Neural cell (in vitro differentiated cells): ENCODE results near the gene DBNDD1. TPM values are rescaled to one million over a fixed set of nuclear protein-coding genes. Genes with fewer than 3 reads are reported as not detected.

Source experiments
- H2AFZ ChIP-seq: fragments of 200-600, 300-800 bp; sonication (generic), shearing (Covaris generic); 2 replicates; pipeline ENCODE4 v1.6.0; 2014; ENCODE audit warnings: low read depth, mild to moderate bottlenecking, antibody characterized with exemption, low read length, moderate library complexity
- H3F3A ChIP-seq: fragments of 200-600 bp; shearing (Covaris generic); 2 replicates; pipeline ENCODE4 v1.6.1; 2016; ENCODE audit warnings: mild to moderate bottlenecking, moderate library complexity, mixed read lengths, antibody characterized with exemption, low read length; ENCODE audit not compliant: insufficient read depth, poor library complexity, severe bottlenecking
- H3K27ac ChIP-seq: fragments of 200-600, 300-800 bp; sonication (generic), shearing (Covaris generic); 2 replicates; pipeline ENCODE4 v1.5.1; 2014; ENCODE audit warnings: mild to moderate bottlenecking, low read length, moderate library complexity
- H3K27me3 ChIP-seq: fragments of 300-800, 200-600 bp; sonication (generic), shearing (Covaris generic); 2 replicates; pipeline ENCODE4 v1.6.0; 2014; ENCODE audit warnings: mild to moderate bottlenecking, low read depth, low read length, moderate library complexity; ENCODE audit not compliant: insufficient read depth
- H3K36me3 ChIP-seq: fragments of 300-800, 200-600 bp; sonication (generic), shearing (Covaris generic); 2 replicates; pipeline ENCODE4 v1.5.1; 2014; ENCODE audit warnings: mild to moderate bottlenecking, antibody characterized with exemption, low read length, moderate library complexity; ENCODE audit not compliant: insufficient read depth
- H3K4me2 ChIP-seq: fragments of 300-800, 200-600 bp; sonication (generic), shearing (Covaris generic); 2 replicates; pipeline ENCODE4 v1.6.0; 2014; ENCODE audit warnings: mild to moderate bottlenecking, low read length
- H3K4me3 ChIP-seq: fragments of 300-800, 200-600 bp; sonication (generic), shearing (Covaris generic); 2 replicates; pipeline ENCODE4 v1.5.1; 2014; ENCODE audit warnings: mild to moderate bottlenecking, low read length, moderate library complexity
- H3K79me2 ChIP-seq: fragments of 200-600 bp; shearing (Covaris generic); replicated peaks from 2 replicates; pipeline ENCODE4 v1.6.0; 2014; ENCODE audit warnings: mild to moderate bottlenecking, low read length, moderate library complexity; ENCODE audit not compliant: insufficient read depth
- H3K9ac ChIP-seq: fragments of 300-800, 200-600 bp; sonication (generic), shearing (Covaris generic); 2 replicates; pipeline ENCODE4 v1.6.1; 2016; ENCODE audit warnings: mild to moderate bottlenecking, low read length, mixed read lengths
- H3K9me2 ChIP-seq: fragments of 200-600 bp; shearing (Covaris generic); 2 replicates; pipeline ENCODE4 v1.6.1; 2016; ENCODE audit warnings: mild to moderate bottlenecking, low read length, mixed read lengths; ENCODE audit not compliant: insufficient read depth
- H3K9me3 ChIP-seq: fragments of 200-600, 300-800 bp; sonication (generic), shearing (Covaris generic); 2 replicates; pipeline ENCODE4 v1.6.1; 2016; ENCODE audit warnings: mild to moderate bottlenecking, mixed run types, low read length, moderate library complexity, mixed read lengths
- H4K20me1 ChIP-seq: fragments of 200-600 bp; shearing (Covaris generic); 2 replicates; pipeline ENCODE4 v1.6.1; 2016; ENCODE audit warnings: mild to moderate bottlenecking, mixed run types; ENCODE audit not compliant: insufficient read depth
- EP300 ChIP-seq: fragments of 450-650 bp; conservative IDR thresholded peaks from 2 replicates; pipeline ENCODE4 v1.6.1; 2014; ENCODE audit warnings: antibody characterized with exemption, mild to moderate bottlenecking, moderate library complexity; ENCODE audit not compliant: poor library complexity, severe bottlenecking
- EZH2 ChIP-seq: fragments of 200-600, 300-800 bp; shearing (Covaris generic), sonication (generic); IDR thresholded peaks from 2 replicates; pipeline ENCODE4 v1.6.1; 2014; ENCODE audit warnings: antibody characterized with exemption, low read length, borderline replicate concordance, mild to moderate bottlenecking; ENCODE audit not compliant: insufficient read depth, poor library complexity, severe bottlenecking
- MXI1 ChIP-seq: fragments of 450-650 bp; conservative IDR thresholded peaks from 2 replicates; pipeline ENCODE4 v1.6.1; 2014; ENCODE audit warnings: antibody characterized with exemption, mild to moderate bottlenecking; ENCODE audit not compliant: poor library complexity, severe bottlenecking
- POLR2AphosphoS5 ChIP-seq: IDR thresholded peaks from 2 replicates; pipeline ENCODE4 v1.6.1; 2012
- RAD21 ChIP-seq: fragments of 450-650 bp; conservative IDR thresholded peaks from 2 replicates; pipeline ENCODE4 v1.6.1; 2014; ENCODE audit warnings: antibody characterized with exemption, mild to moderate bottlenecking, moderate library complexity
- SMC3 ChIP-seq: fragments of 450-650 bp; conservative IDR thresholded peaks from 2 replicates; pipeline ENCODE4 v1.6.1; 2014; ENCODE audit warnings: antibody characterized with exemption, mild to moderate bottlenecking, moderate library complexity; ENCODE audit not compliant: poor library complexity
- TAF1 ChIP-seq: IDR thresholded peaks from 2 replicates; pipeline ENCODE4 v1.6.1; 2012; ENCODE audit warnings: low read depth
- polyA plus RNA-seq: library from polyadenylated mRNA; depleted of rRNA; stranded (reverse); fragments of >200 nt; gene quantifications from 2 replicates; pipeline ENCODE4 v1.2.3, GENCODE V29; 2014
- TF ChIP-seq, protein P1 (sequence below): IDR thresholded peaks from 2 replicates; pipeline ENCODE4 v1.6.1; 2012; ENCODE audit warnings: borderline replicate concordance
- TF ChIP-seq, protein P2 (sequence below): fragments of 450-650 bp; IDR thresholded peaks from 2 replicates; pipeline ENCODE4 v1.5.1; 2014; ENCODE audit warnings: antibody characterized with exemption, mild to moderate bottlenecking, moderate library complexity; ENCODE audit not compliant: poor library complexity, severe bottlenecking

DBNDD1 gene
- polyA plus RNA-seq, 1 donor from 2014 or later = 15.4 TPM

GRCh38 chr16:89990799-89991198, 28.5 kb downstream of the DBNDD1 start:
- no peak overlapping the region for H3K4me2 ChIP-seq
- H3K9me2 ChIP-seq = no peaks in the 10 kb centered on the region
- TF ChIP-seq MXI1 (no peak), EP300 (no peak), POLR2AphosphoS5 (no peak), RAD21 (no peak)
- no peaks in the 10 kb centered on the region for H3K79me2 ChIP-seq
- no peaks in the 10 kb centered on the region for H4K20me1 ChIP-seq
- H3K27ac ChIP-seq = no peak overlapping the region
- H2AFZ ChIP-seq = no peak overlapping the region
- no peak overlapping the region for H3K4me3 ChIP-seq
- no peak overlapping the region for H3K9ac ChIP-seq
- H3K27me3 ChIP-seq = no peaks in the 10 kb centered on the region
- peaks cover 3% of the 10 kb centered on the region for H3K36me3 ChIP-seq
- H3F3A ChIP-seq = no peaks in the 10 kb centered on the region
- H3K9me3 ChIP-seq = no peaks in the 10 kb centered on the region

DNA sequence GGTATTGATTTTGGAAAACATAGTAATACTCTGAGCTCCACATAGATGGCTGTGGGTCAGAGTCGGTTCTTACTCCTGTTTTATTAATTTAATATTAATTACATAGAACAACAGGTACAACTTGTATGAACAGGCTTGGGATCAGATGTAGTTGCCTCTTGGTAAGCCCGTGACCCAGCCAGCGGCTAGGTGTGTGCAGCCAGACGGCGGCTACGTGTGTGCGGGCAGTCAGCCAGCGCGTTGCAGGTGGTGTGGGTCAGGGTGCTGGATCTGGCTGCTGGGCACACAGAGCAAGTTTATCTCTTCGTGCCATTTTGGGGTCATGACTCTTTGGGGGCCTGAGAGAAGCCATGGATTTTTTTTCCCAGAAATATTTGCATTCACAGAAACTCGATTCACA, 30.3 kb downstream of the DBNDD1 start:
- no peaks in the 10 kb centered on the region for H3K9me2 ChIP-seq
- TF ChIP-seq MXI1 (no peak), SMC3 (no peak), RAD21 (no peak), EZH2 (no peak), EP300 (no peak)
- TF ChIP-seq, protein P1, sequence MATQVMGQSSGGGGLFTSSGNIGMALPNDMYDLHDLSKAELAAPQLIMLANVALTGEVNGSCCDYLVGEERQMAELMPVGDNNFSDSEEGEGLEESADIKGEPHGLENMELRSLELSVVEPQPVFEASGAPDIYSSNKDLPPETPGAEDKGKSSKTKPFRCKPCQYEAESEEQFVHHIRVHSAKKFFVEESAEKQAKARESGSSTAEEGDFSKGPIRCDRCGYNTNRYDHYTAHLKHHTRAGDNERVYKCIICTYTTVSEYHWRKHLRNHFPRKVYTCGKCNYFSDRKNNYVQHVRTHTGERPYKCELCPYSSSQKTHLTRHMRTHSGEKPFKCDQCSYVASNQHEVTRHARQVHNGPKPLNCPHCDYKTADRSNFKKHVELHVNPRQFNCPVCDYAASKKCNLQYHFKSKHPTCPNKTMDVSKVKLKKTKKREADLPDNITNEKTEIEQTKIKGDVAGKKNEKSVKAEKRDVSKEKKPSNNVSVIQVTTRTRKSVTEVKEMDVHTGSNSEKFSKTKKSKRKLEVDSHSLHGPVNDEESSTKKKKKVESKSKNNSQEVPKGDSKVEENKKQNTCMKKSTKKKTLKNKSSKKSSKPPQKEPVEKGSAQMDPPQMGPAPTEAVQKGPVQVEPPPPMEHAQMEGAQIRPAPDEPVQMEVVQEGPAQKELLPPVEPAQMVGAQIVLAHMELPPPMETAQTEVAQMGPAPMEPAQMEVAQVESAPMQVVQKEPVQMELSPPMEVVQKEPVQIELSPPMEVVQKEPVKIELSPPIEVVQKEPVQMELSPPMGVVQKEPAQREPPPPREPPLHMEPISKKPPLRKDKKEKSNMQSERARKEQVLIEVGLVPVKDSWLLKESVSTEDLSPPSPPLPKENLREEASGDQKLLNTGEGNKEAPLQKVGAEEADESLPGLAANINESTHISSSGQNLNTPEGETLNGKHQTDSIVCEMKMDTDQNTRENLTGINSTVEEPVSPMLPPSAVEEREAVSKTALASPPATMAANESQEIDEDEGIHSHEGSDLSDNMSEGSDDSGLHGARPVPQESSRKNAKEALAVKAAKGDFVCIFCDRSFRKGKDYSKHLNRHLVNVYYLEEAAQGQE = no peak
- H3K4me3 ChIP-seq = no peak overlapping the region
- no peaks in the 10 kb centered on the region for H3K79me2 ChIP-seq
- no peaks in the 10 kb centered on the region for H4K20me1 ChIP-seq
- H3K9ac ChIP-seq = no peak overlapping the region
- H3K27me3 ChIP-seq = no peaks in the 10 kb centered on the region
- H2AFZ ChIP-seq = no peak overlapping the region
- no peaks in the 10 kb centered on the region for H3F3A ChIP-seq
- no peaks in the 10 kb centered on the region for H3K36me3 ChIP-seq
- H3K27ac ChIP-seq = no peak overlapping the region
- H3K4me2 ChIP-seq = no peak overlapping the region
- no peaks in the 10 kb centered on the region for H3K9me3 ChIP-seq

DNA sequence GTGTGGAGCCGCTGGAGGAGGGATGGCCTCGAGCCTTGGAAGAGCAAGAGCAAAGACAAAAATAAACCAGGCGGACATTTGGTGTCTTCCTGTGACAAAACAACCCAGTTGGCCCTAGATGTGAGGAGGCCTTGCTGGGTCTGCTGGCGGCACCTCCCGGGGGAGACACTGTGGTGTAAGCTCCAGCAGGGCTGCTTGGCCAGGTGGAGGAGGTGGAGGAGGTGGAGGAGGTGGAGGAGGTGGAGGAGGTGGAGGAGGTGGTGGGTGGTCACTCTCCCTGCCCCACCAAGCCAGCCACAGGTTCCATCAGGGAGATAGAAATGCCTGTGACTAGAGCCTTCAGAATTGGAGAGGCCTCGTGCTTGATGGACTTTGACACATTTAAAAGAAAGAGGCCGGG, 32.1 kb downstream of the DBNDD1 start:
- Histone ChIP-seq H3K79me2 (no peaks in the 10 kb centered on the region), H4K20me1 (no peaks in the 10 kb centered on the region), H3K9me2 (no peaks in the 10 kb centered on the region), H3K9ac (no peak overlapping the region), H3K4me3 (no peak overlapping the region), H3K27ac (no peak overlapping the region), H3F3A (no peaks in the 10 kb centered on the region), H2AFZ (no peak overlapping the region), H3K27me3 (no peaks in the 10 kb centered on the region), H3K9me3 (no peaks in the 10 kb centered on the region), H3K36me3 (no peaks in the 10 kb centered on the region), H3K4me2 (no peak overlapping the region)
- TF ChIP-seq MXI1 (no peak), TAF1 (no peak), EZH2 (no peak), EP300 (no peak), SMC3 (no peak), RAD21 (no peak), POLR2AphosphoS5 (no peak)
- TF ChIP-seq, protein P1 = no peak
- TF ChIP-seq, protein P2, sequence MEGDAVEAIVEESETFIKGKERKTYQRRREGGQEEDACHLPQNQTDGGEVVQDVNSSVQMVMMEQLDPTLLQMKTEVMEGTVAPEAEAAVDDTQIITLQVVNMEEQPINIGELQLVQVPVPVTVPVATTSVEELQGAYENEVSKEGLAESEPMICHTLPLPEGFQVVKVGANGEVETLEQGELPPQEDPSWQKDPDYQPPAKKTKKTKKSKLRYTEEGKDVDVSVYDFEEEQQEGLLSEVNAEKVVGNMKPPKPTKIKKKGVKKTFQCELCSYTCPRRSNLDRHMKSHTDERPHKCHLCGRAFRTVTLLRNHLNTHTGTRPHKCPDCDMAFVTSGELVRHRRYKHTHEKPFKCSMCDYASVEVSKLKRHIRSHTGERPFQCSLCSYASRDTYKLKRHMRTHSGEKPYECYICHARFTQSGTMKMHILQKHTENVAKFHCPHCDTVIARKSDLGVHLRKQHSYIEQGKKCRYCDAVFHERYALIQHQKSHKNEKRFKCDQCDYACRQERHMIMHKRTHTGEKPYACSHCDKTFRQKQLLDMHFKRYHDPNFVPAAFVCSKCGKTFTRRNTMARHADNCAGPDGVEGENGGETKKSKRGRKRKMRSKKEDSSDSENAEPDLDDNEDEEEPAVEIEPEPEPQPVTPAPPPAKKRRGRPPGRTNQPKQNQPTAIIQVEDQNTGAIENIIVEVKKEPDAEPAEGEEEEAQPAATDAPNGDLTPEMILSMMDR = no peak
